Mesothelial cell of epicardium (in vitro differentiated cells): ENCODE data around the gene EXOC4. TPM values are rescaled to one million over a fixed set of nuclear protein-coding genes. Genes with fewer than 3 reads are reported as not detected.
"Not testable (repeated sequence)": the region's sequence is repeated elsewhere in the genome, so short reads cannot be mapped to it uniquely, and the experiment has no call there.

Source experiments
- DNase-seq, 2 experiments: peaks; one replicate each; pipeline ENCODE4 v3.0.0; 2021; ENCODE audit warnings: low spot score in 2 of 2; ENCODE audit not compliant: unreplicated experiment in 2 of 2
- H3K27ac Mint-ChIP-seq: 2 replicates; pipeline ENCODE4 v1.8.0; 2021; ENCODE audit warnings: mixed read lengths
- H3K27me3 Mint-ChIP-seq: 2 replicates; pipeline ENCODE4 v1.8.0; 2021; ENCODE audit warnings: low read depth, mixed read lengths
- H3K36me3 Mint-ChIP-seq: 2 replicates; pipeline ENCODE4 v1.8.0; 2021; ENCODE audit warnings: mixed read lengths
- H3K4me1 Mint-ChIP-seq: 2 replicates; pipeline ENCODE4 v1.8.0; 2021; ENCODE audit warnings: mixed read lengths
- H3K4me3 Mint-ChIP-seq: 2 replicates; pipeline ENCODE4 v1.8.0; 2021; ENCODE audit warnings: mild to moderate bottlenecking, moderate library complexity, mixed read lengths
- H3K9me3 Mint-ChIP-seq: 2 replicates; pipeline ENCODE4 v1.8.0; 2021; ENCODE audit warnings: mixed read lengths
- CTCF ChIP-seq: fragments of 200-600 bp; sonication (generic); IDR thresholded peaks from one replicate; pipeline ENCODE4 v1.5.0; 2021; ENCODE audit warnings: antibody characterized with exemption; ENCODE audit not compliant: unreplicated experiment
- total RNA-seq: library from RNA; stranded (reverse); gene quantifications from 3 replicates; pipeline ENCODE4 v1.2.1, GENCODE V29; 2021

EXOC4 gene
- total RNA-seq, 1 donor from 2014 or later: 105 TPM

DNA sequence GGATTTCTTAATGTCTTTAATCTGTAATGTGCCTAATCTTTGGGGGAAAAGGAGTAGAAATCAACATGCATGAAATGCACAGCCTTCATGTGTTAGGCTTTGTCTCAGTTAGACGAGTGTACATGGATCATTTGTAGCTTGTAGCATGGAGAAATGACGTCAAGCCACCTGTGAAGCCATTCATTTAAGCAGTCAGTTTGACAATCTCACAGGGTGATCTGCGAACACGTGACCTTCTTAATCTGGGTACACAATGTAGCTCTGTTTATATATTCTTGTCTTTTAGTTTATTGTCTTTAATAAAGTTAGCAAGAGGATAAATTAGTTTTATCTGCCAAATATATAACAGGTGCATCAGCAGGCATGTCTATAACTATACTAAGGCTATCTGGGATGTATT lies 522.3 kb downstream of the EXOC4 start:
- peaks cover 2% of the 10 kb centered on the region for H3K27me3 Mint-ChIP-seq
- DNase-seq: no peak
- no peak overlapping the region for H3K4me3 Mint-ChIP-seq
- TF ChIP-seq CTCF: no peak
- peaks cover under 1% of the 10 kb centered on the region for H3K36me3 Mint-ChIP-seq
- peaks cover 7% of the 10 kb centered on the region for H3K9me3 Mint-ChIP-seq
- no peak overlapping the region for H3K27ac Mint-ChIP-seq
- peaks cover 20% of the 10 kb centered on the region for H3K4me1 Mint-ChIP-seq

DNA sequence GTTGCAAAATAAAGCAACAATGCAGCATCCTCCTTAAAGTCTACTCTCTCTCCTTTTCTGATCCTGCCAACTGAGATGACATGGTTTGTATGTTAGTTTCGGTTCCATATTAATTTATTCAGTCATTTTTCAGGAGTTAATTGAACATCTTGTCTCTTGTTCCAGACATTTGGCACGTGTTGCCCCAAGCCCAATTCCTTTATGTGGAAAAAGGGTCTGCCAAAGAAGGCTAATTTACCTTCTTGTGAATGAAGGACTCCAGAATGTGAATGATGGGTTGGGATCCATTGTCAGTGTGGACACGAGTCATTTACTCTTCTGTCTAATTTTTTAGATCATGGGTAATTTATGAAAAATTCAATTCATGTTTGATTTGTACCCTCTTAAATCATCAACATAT lies 523.4 kb downstream of the EXOC4 start:
- H3K27me3 Mint-ChIP-seq: peaks cover 2% of the 10 kb centered on the region
- peaks cover 3% of the 10 kb centered on the region for H3K36me3 Mint-ChIP-seq
- H3K9me3 Mint-ChIP-seq: peaks cover 7% of the 10 kb centered on the region
- H3K27ac Mint-ChIP-seq: no peak overlapping the region
- peaks cover 11% of the 10 kb centered on the region for H3K4me1 Mint-ChIP-seq
- no peak for TF ChIP-seq CTCF
- no peak overlapping the region for H3K4me3 Mint-ChIP-seq
- no peak for DNase-seq

DNA sequence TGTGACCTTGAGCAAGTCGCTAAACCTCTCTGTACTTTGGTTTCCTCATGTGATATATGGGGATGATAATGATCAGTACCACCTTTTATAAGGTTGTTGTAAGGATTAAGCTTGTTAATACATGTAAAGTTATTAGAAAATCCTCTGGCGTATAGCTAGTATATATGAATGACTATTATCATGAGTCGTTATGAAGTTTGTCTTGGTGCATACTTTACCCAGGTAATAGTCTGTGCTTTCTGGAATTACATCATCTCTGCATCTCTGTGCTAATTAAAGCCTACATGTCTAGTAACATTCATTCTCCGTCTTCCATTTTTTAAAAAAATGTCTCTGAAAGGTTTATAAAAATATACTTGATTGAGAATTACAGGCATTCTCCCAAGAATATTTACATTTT lies 524.8 kb downstream of the EXOC4 start:
- Mint-ChIP-seq H3K27ac (no peak overlapping the region), H3K4me1 (peaks cover 6% of the 10 kb centered on the region), H3K36me3 (peaks cover 3% of the 10 kb centered on the region), H3K9me3 (peaks cover 7% of the 10 kb centered on the region), H3K27me3 (peaks cover 2% of the 10 kb centered on the region), H3K4me3 (no peak overlapping the region)
- no peak for TF ChIP-seq CTCF
- DNase-seq: no peak

- H3K27me3 Mint-ChIP-seq: peaks cover 2% of the 10 kb centered on the region
- H3K27ac Mint-ChIP-seq: no peak overlapping the region
- TF ChIP-seq CTCF: no peak
- H3K4me3 Mint-ChIP-seq: no peak overlapping the region
- no peak for DNase-seq
- H3K36me3 Mint-ChIP-seq: peaks cover 3% of the 10 kb centered on the region
- H3K9me3 Mint-ChIP-seq: peaks cover 7% of the 10 kb centered on the region
- peaks cover 6% of the 10 kb centered on the region for H3K4me1 Mint-ChIP-seq
Observed at GRCh38 chr7:133778472-133778871, 525.6 kb downstream of the EXOC4 start.

DNA sequence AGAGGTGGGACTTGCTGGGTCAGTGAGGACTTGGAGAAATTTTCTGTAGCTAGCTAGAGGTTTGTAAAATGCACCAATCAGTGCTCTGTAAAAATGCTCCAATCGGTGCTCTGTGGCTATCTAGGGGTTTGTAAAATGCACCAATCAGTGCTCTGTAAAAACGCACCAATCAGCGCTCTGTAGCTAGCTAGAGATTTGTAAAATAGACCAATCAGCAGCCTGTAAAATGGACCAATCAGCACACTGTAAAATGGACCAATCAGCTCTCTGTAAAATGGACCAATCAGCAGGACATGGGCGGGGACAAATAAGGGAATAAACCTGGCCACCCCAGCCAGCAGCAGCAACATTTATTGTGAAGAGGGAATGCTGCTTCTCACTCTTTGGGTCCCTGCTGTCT lies 526.7 kb downstream of the EXOC4 start:
- not testable (repeated sequence) for H3K4me1 Mint-ChIP-seq, DNase-seq, H3K9me3 Mint-ChIP-seq, H3K4me3 Mint-ChIP-seq, H3K36me3 Mint-ChIP-seq, H3K27me3 Mint-ChIP-seq, H3K27ac Mint-ChIP-seq

GRCh38 chr7:133780912-133781311 lies 528.0 kb downstream of the EXOC4 start:
- DNase-seq: no peak
- Mint-ChIP-seq H3K27ac (no peak overlapping the region), H3K4me1 (peaks cover 6% of the 10 kb centered on the region), H3K27me3 (no peaks in the 10 kb centered on the region), H3K36me3 (peaks cover 3% of the 10 kb centered on the region), H3K9me3 (peaks cover 7% of the 10 kb centered on the region), H3K4me3 (no peak overlapping the region)
- TF ChIP-seq CTCF: no peak
